Measurements from ENCODE around the gene BDKRB2. TPM values are rescaled to one million over a fixed set of nuclear protein-coding genes. Genes with fewer than 3 reads are reported as not detected.

BDKRB2 gene
- total and polyA plus RNA-seq, 2 donors (not counting 1 experiment from before 2014, with no cell fraction given): 24.0 to 91.5 TPM

DNA sequence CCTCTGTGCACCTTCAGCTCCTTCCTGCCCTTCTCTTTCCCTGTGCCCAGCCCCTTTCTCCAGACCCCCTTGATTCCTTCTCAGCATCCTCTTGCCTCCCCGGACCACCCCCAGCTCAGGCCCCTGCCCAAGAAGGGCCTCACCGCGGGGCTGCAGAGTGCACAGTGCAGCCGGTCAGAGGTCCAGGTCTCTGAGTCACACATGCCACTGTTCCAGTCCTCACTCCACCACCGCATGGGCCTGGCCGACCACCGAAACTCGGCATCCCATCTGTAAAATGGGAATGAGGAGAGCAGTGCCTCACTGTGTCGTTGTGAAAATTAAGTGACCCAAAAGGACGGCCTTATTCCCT, 64.7 kb downstream of the BDKRB2 start:
- H3K4me3 ChIP-seq (replicated peaks in 1 of 4; ENCODE audit: control extremely low read depth in 1 of 4, insufficient read depth in 1 of 4, low read depth in 3 of 4, low read length in 4 of 4): no peak overlapping the region
- H3K27ac ChIP-seq (ENCODE audit: insufficient read depth, low read length): peak overlapping the region; percentile 81
- H2AFZ ChIP-seq (ENCODE audit: low read length): no peak overlapping the region
- H3K79me2 ChIP-seq (ENCODE audit: control insufficient read depth, insufficient read depth, low read length): no peaks in the 10 kb centered on the region
- peaks cover 2% of the 10 kb centered on the region for H3K36me3 ChIP-seq (ENCODE audit: control insufficient read depth, insufficient read depth, low read length)
- H3K4me2 ChIP-seq (ENCODE audit: extremely low read depth, insufficient read depth, low read length): no peak overlapping the region
- H3K9ac ChIP-seq (ENCODE audit: insufficient read depth, low read length): no peak overlapping the region
- peaks cover 1% of the 10 kb centered on the region for H3K9me3 ChIP-seq (ENCODE audit: control insufficient read depth, insufficient read depth, low read depth, low read length)
- no peaks in the 10 kb centered on the region for H3K27me3 ChIP-seq (ENCODE audit: control insufficient read depth, insufficient read depth, low read length)
- H3K4me1 ChIP-seq (ENCODE audit: control insufficient read depth, extremely low read depth, insufficient read depth, low read length): peaks cover 18% of the 10 kb centered on the region
- TF ChIP-seq EZH2 (IDR thresholded peaks at IDR 0.05; ENCODE audit: low read length, missing control alignments): no peak
- TF ChIP-seq, protein P1, sequence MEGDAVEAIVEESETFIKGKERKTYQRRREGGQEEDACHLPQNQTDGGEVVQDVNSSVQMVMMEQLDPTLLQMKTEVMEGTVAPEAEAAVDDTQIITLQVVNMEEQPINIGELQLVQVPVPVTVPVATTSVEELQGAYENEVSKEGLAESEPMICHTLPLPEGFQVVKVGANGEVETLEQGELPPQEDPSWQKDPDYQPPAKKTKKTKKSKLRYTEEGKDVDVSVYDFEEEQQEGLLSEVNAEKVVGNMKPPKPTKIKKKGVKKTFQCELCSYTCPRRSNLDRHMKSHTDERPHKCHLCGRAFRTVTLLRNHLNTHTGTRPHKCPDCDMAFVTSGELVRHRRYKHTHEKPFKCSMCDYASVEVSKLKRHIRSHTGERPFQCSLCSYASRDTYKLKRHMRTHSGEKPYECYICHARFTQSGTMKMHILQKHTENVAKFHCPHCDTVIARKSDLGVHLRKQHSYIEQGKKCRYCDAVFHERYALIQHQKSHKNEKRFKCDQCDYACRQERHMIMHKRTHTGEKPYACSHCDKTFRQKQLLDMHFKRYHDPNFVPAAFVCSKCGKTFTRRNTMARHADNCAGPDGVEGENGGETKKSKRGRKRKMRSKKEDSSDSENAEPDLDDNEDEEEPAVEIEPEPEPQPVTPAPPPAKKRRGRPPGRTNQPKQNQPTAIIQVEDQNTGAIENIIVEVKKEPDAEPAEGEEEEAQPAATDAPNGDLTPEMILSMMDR (conservative IDR thresholded peaks at IDR 0.05 in 1 of 2, IDR thresholded peaks at IDR 0.05 in 1 of 2; ENCODE audit: low read depth in 1 of 2, low read length in 2 of 2): no peak
- no peak for DNase-seq (ENCODE audit: low read depth in 2 of 2)
- H4K20me1 ChIP-seq (ENCODE audit: control insufficient read depth, extremely low read depth, insufficient read depth, low read length): no peaks in the 10 kb centered on the region

GRCh38 chr14:96270565-96271420, 66.2 kb downstream of the BDKRB2 start:
- no peaks in the 10 kb centered on the region for H4K20me1 ChIP-seq (ENCODE audit: control insufficient read depth, extremely low read depth, insufficient read depth, low read length)
- no peak overlapping the region for H2AFZ ChIP-seq (ENCODE audit: low read length)
- no peaks in the 10 kb centered on the region for H3K79me2 ChIP-seq (ENCODE audit: control insufficient read depth, insufficient read depth, low read length)
- peak in 1 of 2 donors; percentile 65 for DNase-seq (ENCODE audit: low read depth in 2 of 2)
- H3K4me1 ChIP-seq (ENCODE audit: control insufficient read depth, extremely low read depth, insufficient read depth, low read length): peaks cover 20% of the 10 kb centered on the region
- peaks cover 1% of the 10 kb centered on the region for H3K9me3 ChIP-seq (ENCODE audit: control insufficient read depth, insufficient read depth, low read depth, low read length)
- no peak overlapping the region for H3K4me2 ChIP-seq (ENCODE audit: extremely low read depth, insufficient read depth, low read length)
- H3K9ac ChIP-seq (ENCODE audit: insufficient read depth, low read length): no peak overlapping the region
- TF ChIP-seq, protein P1 (conservative IDR thresholded peaks at IDR 0.05 in 1 of 2, IDR thresholded peaks at IDR 0.05 in 1 of 2; ENCODE audit: low read depth in 1 of 2, low read length in 2 of 2): no peak
- TF ChIP-seq EZH2 (IDR thresholded peaks at IDR 0.05; ENCODE audit: low read length, missing control alignments): no peak
- H3K4me3 ChIP-seq (replicated peaks in 1 of 4; ENCODE audit: control extremely low read depth in 1 of 4, insufficient read depth in 1 of 4, low read depth in 3 of 4, low read length in 4 of 4): no peak overlapping the region
- no peak overlapping the region for H3K27ac ChIP-seq (ENCODE audit: insufficient read depth, low read length)
- no peaks in the 10 kb centered on the region for H3K27me3 ChIP-seq (ENCODE audit: control insufficient read depth, insufficient read depth, low read length)
- H3K36me3 ChIP-seq (ENCODE audit: control insufficient read depth, insufficient read depth, low read length): peaks cover 2% of the 10 kb centered on the region

DNA sequence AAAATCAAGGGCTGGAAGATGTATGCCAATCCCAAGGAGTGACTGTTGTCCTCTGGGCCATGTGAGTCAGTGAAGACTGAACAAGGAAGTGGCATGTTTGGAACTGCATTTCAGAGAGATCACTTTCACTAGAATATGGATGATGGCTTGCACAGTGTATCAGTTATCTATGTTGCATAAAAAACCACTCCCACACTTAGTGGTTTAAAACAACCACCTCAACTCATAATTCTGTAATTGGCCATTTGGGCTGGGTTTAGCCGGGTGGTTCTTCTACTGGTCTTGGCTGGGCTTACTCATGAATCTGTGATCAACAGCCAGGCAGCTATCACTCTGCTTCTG, 66.8 kb downstream of the BDKRB2 start:
- no peak overlapping the region for H3K9ac ChIP-seq (ENCODE audit: insufficient read depth, low read length)
- TF ChIP-seq, protein P1 (conservative IDR thresholded peaks at IDR 0.05 in 1 of 2, IDR thresholded peaks at IDR 0.05 in 1 of 2; ENCODE audit: low read depth in 1 of 2, low read length in 2 of 2): no peak
- no peak for TF ChIP-seq EZH2 (IDR thresholded peaks at IDR 0.05; ENCODE audit: low read length, missing control alignments)
- no peak overlapping the region for H3K27ac ChIP-seq (ENCODE audit: insufficient read depth, low read length)
- peaks cover 20% of the 10 kb centered on the region for H3K4me1 ChIP-seq (ENCODE audit: control insufficient read depth, extremely low read depth, insufficient read depth, low read length)
- H2AFZ ChIP-seq (ENCODE audit: low read length): no peak overlapping the region
- H3K9me3 ChIP-seq (ENCODE audit: control insufficient read depth, insufficient read depth, low read depth, low read length): peaks cover 1% of the 10 kb centered on the region
- H3K36me3 ChIP-seq (ENCODE audit: control insufficient read depth, insufficient read depth, low read length): no peaks in the 10 kb centered on the region
- H3K4me2 ChIP-seq (ENCODE audit: extremely low read depth, insufficient read depth, low read length): no peak overlapping the region
- no peaks in the 10 kb centered on the region for H3K79me2 ChIP-seq (ENCODE audit: control insufficient read depth, insufficient read depth, low read length)
- no peaks in the 10 kb centered on the region for H4K20me1 ChIP-seq (ENCODE audit: control insufficient read depth, extremely low read depth, insufficient read depth, low read length)
- DNase-seq (ENCODE audit: low read depth in 2 of 2): no peak
- H3K27me3 ChIP-seq (ENCODE audit: control insufficient read depth, insufficient read depth, low read length): no peaks in the 10 kb centered on the region
- no peak overlapping the region for H3K4me3 ChIP-seq (replicated peaks in 1 of 4; ENCODE audit: control extremely low read depth in 1 of 4, insufficient read depth in 1 of 4, low read depth in 3 of 4, low read length in 4 of 4)
